ENCODE data around the gene GNG12.
"Not testable (repeated sequence)": the region's sequence is repeated elsewhere in the genome, so short reads cannot be mapped to it uniquely, and the experiment has no call there.

Gene GNG12

DNA sequence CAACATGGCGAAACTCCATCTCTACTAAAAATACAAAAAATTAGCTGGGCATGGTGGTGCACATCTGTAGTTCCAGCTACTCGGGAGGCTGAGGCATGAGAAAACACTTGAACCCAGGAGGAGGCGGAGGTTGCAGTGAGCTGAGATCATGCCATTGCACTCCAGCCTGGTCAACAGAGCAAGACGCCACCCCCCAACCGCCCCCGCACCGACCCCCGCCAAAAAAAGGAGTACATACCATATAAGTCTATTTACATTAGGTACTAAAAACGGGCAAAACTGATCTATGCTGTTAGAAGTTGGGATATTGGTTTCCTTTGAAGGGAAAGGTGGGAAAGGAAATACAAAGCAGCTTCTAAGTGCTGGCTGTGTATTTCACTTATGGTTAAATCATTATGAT is 103.0 kb downstream of the GNG12 start:
- not testable (repeated sequence) for DNase-seq (ENCODE audit: low read depth)

DNA sequence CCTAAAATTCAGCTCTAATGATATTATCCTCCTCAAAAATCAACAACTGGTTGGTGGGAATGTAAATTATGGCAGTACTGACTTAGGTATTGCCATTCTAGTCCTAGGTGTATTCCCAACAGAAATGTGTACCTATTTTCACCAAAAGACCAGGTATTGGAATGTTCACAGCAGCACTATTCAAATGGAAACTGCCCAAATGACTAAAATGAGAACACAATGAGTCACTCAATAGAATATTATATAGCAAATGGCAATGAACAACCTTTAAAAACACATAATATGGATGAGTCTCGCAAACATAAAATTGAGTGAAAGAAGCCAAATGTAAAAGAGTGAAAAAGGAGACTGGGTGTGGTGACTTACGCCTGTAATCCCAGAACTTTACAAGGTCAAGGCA is 103.4 kb downstream of the GNG12 start:
- no peak for DNase-seq (ENCODE audit: low read depth)

DNA sequence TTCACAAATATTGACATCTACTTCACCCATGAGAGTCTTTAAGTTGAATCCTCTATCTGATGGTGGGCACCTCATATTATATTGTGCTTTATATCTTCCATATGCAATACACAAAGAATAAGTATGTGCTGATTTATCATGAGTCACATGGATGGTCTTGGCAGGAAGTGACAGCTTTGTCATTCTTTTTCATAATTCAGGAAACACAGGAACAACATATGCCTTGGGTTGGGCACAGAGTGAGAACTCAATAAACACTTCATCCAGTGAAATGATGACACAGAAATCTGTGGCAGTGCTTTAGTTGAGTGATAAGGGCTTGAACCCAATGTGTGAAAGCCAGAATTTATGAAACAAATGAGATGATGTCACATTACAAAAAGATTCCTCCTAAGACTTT is 107.0 kb downstream of the GNG12 start:
- DNase-seq (ENCODE audit: low read depth) = no peak

DNA sequence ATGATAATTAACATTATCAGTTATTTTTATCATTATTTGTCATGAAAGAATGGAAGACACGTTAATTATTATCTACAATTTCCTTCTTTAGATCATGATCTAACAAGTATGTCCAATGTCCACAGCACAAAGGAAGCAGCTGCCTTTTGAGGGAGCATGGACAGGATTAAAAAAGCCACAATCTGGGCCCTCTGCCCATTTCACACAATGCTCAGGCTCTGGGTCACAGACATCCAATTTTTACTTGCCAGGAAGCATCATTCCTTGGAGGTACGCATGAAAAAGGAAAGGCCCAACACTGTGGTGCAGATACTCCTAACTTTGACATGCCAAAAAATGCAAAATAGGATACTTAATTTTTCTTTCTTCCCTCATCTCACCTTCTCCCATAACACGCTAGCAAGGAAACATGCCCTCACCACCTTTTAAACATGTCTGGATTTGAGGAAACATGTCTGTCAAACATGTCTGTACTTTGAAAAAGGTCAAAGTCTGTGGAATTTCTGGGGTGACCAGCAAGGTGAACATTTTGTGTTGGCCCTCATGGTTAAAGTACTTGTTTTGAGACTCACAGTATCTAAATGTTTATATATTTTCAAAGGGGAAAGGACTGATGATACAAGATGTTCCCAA is 108.2 kb downstream of the GNG12 start:
- peak; percentile 85 for DNase-seq (ENCODE audit: low read depth)

DNA sequence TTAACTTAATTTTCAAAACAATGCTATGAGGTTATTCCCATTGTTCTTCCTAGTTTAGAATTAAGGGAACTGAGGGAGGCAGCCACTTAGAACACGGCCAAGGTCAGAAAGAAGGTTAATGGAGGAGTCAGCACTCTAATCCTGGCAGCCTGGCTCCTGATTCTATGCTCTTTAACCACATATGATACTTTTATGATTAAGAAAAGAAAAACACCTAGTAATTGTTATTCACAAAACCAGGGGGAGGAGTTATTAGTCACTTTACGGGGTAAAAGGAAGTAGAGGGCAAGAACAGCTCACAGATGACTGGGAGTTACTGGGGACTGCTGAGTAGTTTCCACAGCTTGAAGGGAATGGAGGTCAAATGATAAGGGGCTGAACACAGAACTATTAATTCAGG is 109.6 kb downstream of the GNG12 start:
- DNase-seq (ENCODE audit: low read depth) = no peak

DNA sequence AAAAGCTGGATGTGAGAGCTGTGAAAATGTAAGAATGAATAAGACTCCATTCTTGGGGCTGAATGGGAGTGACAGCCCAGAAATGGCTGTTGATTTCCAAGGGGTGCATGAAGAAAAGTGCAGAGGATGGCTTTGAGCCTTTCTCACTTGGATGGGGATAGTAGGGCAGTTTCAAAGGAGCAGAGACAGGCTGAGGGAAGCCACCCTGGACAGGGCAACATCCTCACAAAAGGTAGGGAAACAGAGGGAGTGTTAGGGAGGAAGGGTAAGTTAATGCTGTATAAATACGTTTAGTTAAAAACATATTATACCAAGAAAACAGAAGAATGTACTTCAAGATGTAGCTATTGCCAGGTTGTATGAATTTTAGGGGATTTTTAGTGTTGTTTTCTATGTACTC is 110.1 kb downstream of the GNG12 start:
- DNase-seq (ENCODE audit: low read depth) = no peak

DNA sequence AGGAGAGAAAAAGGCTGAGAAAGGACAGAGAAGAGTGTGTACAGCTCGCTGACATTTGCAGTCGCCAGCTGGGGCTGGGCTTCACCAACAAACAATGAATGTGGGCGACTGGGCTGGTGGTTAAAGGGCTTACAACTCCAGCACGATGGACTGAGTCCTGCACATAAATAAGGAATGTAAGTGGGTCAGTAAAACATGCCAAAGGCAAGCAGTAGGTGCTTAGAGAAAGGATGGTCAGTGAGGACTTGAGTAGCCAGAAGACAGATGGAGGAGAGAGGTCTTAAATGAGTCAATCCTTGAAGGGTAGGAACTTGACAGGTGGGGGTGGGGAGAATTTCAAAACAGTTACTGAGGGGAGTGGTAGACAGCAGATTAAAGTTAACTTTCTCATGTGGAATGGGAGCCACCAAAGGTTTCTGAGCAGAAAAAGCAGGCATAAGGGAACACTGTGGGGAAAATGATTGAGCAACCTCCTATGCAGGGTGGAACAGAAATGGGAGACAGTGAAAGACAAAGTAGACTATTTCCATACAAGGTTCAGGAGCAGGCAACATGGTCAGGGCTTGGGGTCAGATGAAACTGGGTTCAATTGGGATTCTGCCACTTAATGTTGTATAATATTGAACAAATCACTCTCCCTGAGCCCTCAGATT is 110.8 kb downstream of the GNG12 start:
- no peak for DNase-seq (ENCODE audit: low read depth)

DNA sequence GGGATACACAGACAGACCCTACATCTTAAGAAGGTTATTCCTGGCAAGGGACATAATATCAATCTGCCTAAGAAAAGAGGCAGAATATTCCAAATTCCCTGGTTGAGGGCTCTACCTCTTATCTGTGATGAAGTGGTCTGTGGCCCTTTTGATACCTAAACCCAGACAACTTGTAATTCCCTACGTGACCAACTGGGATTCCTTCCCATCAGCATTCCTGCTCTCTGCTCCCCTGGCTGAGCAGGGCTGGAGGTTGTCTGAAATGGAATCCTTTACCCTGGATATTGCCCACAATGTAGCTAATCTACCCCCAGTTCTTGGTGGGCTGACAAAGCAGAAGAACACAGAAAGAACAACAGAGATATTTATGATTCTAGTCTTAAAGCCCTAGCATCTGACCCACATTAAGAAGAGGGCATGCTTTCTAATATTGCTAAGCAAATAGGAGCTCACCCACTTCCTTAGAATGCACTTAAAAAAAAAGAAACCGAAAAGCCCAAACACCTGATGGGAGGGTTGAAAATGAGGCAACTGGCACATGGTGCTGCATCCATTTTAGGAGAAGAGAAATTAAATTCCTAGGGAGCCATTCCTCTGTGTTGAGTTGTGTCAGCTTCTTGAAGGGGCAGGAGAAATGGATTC is 111.5 kb downstream of the GNG12 start:
- DNase-seq (ENCODE audit: low read depth) = no peak

DNA sequence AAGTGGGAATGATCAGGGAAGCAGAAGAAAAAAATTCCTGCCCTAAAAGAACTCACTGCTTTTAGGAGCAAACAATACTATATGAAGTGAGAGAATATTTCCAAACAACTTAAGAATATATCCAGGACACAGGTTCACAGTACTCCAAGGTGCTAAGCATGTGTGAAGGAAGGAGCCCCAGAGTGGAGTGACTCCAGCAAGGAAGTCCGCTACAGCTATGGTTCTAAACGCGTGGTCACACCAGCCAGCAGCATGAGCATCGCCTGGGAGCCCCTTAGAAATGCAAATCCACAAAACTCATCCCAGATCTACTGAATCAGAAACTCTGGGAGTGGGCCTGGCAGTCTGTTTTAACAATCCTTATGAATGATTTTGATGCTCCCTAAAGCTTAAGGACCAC is 112.2 kb downstream of the GNG12 start:
- no peak for DNase-seq (ENCODE audit: low read depth)

DNA sequence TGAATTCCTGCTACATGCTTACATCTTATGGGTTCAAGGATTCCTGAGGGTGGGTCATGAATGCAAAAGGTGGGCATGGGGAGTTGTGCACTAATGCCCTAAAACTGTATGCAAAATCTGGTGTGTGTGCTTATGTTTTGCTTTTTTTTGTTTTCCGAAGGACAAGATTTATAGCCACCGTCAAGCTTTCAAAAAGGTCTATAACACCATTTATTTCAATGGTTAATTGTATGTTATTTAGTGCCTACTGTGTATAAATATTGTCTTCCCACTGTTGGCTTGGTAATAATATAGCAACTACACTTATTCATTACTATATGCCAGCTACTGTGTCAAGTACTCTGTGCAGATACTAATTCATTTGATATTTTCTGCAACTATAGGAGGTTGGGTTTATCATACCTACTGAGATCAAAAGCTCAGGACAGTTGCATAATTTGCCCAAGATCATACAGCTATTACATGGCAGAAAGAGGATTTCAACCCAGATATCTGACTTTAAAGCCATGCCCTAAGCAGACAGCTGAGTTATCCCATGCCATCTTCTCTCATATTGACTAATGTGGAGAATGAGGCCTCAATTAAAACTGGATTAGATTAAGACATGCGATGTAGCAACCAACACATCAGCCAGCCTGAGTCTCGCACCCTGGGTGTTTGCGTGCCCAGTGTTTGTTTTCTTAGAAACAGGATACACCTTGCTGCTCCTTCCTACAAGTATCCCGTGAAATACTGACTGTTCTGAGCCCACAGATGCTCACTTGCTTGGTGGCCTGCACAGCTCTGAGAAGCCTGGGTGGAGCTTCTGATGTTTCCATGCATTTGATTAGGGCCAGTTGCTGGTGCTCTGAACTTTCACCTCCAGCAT is 113.7 kb downstream of the GNG12 start:
- no peak for DNase-seq (ENCODE audit: low read depth)

DNA sequence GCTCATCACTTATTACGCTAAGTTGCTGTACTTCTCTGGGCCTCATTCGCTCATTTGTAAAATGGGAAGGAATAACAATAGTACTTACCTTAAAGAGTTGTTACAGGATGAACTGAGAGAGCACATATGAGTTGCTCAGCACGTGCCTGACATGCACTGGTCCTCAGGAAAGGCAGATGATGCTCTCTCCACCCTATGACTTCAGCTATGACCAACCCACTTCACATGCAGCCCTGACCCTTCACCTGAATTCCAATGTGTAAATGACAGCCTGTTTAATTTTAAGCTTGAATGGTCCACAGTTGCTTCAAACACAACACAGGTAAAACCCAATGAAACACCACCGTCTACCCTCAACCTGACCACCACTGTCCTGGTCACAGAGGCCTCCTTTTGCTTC is 115.4 kb downstream of the GNG12 start:
- DNase-seq (ENCODE audit: low read depth) = no peak

DNA sequence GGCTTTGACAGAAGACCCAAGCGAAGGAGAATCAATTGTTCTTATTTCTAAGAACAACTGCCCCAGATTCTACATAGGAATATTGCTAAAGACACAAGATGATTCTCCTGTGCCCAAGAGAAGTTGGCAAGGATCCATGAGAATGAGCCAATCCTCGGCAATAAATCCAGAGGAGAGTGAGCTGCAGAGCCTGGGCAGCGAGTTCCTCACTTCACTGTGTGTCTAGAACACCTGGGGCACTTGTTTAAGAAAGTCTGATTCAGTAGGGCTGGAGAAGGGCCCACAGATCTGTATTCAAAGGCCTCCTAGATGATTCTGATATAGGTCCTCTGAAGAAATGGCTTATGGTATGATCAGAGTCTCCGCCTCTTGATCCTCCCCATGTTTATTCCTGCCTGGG is 116.5 kb downstream of the GNG12 start:
- DNase-seq (ENCODE audit: low read depth) = no peak

DNA sequence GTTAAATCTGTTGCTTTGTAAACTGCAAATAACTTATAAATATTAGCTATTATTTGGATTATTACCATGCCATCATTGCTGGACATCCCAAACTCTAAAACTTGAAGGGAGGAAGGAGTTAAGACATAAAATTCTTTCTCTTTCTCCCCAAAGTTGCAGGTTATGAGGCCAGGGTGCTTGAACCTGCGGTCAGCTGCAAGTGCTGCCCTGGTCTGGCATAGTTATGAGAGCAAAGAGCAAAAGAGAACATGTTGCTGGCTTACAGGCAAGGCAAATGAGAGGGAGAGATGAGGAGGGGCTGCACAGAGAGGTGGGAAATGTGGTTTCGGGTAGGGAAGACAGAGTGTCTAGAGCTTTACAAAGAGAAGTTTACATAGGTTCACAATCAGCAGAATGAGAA is 117.4 kb downstream of the GNG12 start:
- no peak for DNase-seq (ENCODE audit: low read depth)

DNA sequence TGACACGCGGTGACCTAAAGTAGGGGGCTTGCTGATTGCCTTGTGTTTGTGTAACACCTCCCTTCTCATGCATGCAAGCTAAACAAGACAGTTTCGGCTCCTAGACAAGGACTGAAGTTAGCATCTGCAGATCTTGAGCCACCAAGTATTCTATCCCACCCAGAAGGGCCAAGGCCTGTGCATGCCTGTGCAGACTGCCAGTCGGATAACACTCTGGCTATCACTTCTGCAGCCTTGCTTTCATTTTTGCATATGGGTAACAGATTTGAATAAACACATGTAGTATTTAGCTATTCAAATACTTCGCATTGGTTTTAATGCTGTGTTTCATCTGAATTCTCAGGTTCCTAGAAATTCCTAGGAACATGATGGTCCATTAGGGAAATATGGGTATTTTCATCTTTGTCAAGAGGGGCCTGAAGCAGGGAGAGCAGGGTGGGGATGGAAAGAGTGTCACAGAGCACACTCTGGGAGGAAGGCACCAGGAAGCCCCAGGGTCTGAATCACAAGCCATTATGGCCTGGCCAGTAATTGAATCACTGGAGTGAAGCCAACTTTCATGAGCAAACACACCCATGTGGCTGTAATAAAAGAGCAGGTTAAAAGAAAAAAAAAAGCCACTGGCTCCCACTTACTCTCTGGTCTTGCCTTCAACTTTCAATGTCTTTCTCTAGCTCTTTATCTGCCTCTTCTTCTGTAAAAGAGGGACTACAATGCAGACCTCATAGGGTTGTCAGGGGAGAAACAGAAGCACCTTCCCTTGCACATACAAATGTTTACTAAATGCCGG is 120.0 kb downstream of the GNG12 start:
- no peak for DNase-seq (ENCODE audit: low read depth)

DNA sequence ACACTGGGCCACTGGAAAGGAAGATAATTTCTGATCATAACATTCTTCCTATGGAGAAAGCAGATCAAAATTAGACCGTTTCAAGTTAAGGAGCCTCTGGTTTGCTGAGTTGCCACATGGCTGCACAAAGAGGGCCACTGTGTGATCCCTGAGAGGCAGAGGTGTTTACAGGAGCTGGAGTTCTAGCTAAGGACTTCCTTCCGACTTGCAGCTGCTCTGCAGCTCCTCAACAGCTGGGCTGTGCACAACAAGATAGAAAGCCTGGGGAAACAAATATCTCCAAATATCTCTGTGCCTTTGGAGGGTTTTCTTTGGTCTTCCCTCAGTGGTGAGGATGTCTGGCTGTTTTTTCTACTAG is 121.4 kb downstream of the GNG12 start:
- DNase-seq (ENCODE audit: low read depth) = no peak

DNA sequence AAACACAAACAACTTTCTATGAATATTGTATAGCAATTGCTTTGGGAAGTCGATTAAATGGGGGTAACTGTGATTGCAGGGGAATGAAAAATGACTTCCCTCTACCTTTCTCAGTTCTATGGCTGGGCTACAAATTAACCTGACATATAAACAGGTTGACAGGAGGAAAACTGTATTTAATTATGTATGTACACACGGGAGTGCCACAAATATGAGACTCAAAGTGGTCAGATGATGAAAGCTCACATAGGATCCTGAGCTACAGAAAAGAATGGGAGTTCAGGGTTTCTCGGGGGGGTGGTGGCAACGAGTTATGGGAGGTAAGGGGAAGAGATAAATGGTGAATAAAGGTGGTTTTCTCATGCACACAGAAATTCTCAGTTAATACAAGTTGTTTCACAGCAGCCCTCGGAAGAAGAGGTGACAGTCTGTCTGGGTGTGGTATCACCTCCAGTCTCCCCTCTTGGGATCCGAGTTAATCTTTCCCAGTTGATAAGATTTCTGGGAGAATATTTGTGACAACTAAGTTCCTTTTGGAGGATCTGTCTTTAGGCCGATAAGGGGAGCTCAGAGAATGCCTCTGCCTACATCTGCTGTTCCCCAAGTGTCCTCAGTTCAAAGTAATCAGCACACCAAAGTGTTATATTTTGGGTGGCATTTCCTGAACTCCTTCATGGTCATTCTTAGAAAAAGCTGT is 122.0 kb downstream of the GNG12 start:
- DNase-seq (ENCODE audit: low read depth) = no peak

DNA sequence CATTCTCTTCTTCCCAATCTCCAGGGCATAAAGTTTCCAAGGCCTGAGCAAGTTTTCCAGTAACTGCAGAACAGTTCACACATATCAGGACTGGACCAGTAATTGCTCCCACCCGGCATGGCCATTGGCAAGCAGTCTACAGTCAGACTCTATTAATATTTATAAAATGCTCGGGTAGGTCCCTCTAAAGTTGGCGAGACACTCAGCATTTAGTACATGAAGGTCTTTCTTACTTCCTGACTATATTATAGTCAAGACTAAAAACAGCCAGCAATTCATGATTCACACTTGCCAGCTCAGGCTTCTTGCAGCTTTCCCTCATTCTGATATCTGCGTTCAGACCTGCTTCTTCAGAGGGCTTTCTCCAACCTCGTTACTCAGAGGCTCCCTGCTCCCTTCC is 122.8 kb downstream of the GNG12 start:
- no peak for DNase-seq (ENCODE audit: low read depth)

DNA sequence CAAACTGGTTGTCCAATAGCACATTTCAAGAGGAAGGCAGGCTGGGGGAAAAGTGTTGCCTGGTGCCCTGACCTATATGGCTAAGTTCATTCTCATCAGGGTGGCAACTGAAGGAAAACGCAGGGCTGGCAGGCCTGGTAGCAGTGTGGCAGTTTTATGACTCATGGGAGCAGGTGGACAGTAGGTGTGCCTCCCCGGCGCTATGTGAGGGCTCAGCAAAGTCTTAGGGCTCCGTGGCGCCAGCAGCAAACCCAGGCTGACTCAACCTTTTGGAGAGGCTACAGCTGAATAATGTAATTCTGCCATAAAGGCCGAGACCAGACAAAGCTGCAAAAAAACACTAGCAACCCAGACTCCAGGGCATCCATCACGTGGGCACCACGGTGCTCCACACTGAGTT is 124.7 kb downstream of the GNG12 start:
- no peak for DNase-seq (ENCODE audit: low read depth)

DNA sequence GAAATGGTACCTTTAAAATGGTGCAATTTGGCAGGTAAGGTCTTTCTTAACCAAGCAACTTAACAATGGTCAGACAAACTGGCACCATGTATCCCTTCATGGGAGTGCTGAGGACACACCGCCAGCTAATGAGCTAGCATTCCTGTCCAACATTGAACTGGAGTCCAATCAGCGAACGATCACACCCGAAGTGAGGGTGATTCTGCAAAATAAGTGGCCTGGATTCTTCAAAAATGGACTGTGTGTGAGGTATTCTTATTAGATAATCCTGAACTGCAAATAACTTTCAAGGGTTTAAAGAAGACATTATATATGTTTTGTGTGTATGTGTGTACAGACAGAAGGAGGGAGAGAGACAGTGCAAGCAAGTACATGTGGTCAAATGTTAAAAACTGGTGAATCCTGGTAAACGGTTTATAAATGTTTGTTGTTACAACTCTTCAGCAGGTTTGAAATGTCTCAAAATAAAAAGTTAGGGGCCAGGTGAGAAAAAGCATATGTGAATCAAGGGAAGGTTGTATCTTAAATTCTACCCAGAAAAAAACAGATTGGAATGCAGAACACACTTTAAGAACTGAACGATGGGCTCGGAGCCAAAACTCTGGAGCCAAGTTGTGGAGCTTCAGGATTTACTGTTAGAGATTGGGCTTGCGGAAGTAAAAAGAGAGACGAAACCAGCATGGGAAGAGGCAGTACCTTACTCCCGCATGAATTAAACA is 127.4 kb downstream of the GNG12 start:
- DNase-seq (ENCODE audit: low read depth) = no peak

DNA sequence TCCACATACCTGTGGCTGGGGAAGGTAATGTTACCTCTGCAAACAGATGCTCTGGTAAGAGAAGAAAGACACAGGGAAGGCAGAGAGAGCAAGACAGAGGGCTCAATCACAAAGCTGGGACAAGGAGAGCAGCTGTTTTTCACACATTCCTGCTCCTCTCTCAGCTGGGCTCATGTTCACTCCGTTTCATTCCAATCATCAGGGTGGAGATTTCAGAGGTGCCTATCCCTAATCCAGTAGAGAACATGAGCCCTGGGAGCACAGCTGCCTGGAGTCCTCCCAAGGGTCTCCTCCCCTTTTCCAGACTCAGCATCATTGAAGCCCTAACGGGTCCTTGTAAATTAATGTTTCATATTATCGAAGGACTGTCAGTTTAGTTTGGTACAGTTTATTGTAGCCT is 128.9 kb downstream of the GNG12 start:
- no peak for DNase-seq (ENCODE audit: low read depth)

DNA sequence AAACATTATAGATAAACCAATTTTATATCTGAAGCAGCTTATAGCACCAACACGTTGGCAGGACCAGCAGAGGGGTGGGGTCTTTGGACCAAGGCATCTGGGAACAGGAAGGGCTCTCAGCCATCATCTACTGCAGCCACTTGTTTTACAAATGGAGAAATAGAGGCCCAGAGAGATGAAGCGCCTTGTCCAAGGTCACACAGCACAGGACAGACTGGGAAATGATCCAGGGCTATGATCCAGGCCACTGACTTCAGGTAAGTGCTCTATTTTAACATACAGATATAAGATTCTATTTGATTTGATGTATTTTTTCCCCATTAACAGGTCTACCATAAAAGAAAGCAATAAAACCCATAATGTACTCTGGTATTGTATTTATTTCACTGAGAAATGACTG is 131.4 kb downstream of the GNG12 start:
- DNase-seq (ENCODE audit: low read depth) = no peak
